ENCODE measurements around the gene HABP4.

Gene HABP4

DNA sequence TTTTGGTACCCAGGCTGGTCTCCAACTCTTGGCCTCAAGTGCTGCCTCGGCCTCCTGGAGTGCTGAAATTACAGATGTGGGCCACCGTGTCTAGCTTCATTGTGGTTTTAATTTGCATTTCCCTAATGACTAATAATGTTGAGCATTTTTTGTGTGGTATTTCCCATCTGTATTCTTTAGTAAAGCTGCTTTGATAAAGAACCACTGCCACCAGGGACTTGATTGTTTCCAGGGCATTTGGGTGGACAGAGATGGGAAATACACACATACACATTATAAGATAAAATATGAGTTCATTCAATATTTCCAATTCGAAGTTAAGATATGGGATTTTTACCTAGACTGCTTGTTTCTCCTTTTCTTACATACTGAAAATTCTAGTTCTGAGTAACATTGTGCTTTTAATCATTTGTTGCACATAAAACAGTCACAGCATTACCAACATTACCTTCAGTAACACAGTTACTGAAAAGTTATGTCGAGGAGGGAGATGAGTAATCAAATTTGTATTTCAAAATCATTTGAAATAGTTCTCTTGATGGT is 28.9 kb downstream of the HABP4 start:
- no peak for DNase-seq

DNA sequence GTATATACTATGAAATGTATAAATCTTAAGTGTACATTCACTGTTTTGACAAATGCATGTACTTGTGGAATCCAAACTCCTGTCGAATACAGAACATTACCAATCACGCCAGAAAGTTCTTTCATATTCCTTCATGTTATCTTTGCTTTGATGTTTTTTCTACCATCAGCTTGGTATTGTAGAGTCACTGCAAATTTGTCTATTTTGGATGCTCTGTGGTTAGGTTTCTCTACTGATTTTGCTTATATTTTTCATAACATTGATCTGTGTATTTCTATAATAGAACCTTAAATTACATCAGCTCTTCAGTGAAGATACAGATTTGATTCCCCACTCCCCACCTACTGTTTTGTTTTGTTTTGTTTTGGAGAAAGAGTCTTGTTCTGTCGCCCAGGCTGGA is 30.8 kb downstream of the HABP4 start:
- DNase-seq = no peak

DNA sequence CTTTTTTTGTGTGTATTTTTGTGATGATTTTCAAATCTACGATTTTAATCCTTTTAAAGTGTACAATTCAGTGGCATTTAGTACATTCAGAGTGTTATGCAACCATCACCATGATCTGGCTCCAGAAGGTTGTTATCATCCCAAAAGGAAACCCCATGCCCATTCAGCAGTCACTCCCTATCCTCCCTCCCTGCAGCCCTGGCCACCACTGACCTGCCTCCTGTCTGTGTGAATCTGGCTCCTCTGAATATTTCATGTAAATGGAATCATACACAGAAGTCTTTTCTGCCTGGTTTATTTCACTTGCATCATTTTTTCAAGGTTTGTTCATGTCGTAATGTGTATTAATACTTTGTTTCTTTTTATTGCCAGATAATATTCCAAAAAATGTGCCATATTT is 32.5 kb downstream of the HABP4 start:
- no peak for DNase-seq

DNA sequence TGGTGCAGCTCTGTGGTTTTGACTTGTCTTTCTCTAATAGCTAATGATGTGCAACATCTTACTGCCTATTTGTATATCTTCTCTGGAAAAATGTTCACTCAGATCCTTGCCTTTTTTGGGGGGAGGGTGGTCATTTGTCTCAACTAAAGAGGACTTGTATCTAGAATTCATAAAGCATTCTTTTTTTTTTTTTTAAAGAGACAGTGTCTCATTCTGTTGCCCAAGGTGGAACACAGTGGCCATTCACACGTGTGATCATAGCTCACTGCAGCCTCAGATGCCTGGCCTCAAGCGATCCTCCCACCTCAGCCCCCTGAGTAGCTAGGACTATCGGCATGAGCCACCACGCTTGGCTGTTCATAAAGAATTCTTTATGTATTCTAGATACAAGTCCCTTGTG is 33.2 kb downstream of the HABP4 start:
- no peak for DNase-seq

DNA sequence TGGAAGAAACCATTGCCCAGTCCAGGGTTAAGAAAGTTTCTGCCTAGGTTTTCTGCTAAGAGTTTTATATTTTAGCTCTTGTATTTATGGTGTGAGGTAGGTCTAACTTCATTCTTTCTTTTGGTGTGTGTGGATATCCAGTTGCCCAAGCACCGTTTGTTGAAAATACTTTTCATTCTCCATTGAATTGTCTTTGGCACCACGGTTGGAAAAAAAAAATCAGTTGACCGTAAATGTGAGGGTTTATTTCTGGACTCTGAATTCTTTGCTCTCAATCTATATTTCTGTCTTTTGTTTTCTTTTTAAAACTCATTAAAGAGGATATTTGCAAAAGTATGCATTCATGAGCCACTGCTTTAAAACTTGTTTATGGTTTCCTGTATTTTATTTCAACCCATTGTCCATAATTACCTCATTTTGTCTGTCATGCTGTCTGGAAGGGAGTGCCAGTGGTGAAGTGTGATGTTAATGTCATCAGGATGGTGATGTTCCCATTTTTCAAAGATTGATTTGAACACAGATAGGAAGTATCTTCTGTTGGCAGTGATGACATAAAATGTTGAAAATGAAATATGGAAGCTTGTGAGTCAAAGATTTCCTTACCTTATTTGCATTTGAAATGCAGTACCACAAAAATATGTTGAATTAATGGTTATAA is 33.9 kb downstream of the HABP4 start:
- no peak for DNase-seq

DNA sequence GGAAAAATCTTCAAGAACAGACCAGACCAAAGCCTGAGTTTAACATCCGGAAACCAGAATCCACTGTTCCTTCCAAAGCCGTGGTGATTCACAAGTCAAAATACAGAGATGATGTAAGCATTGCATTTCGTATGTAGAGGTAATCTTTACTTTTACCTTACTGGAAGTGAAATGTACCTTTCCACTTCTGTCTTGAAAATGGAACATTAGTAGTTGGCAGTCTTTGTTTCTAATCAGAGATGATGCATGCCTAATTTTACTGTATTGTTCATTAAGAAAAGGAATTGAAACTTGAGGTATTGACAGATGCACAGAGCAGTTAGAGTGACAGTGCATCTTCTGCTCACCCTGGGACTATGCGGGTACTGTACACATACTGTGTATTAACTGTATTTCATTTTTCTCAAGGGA is 34.6 kb downstream of the HABP4 start:
- DNase-seq = no peak

DNA sequence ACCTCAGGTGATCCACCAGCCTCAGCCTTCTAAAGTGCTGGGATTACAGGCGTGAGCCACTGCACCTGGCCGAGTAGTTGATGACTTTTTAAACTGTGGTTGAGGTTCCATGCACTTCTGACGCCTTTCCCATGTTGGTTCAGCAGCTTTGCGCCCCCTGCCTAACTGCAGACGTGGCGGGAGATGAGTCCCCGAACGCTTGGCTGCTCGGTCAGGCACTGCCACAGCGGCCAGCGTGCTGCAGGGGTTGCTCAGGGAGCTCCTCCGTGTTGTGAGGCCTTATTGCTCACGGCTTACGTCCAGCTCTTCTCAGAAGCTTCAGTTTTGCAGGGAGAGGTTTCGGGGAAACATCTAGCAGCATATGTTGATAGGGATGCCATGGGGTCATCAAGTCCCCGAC is 35.3 kb downstream of the HABP4 start:
- DNase-seq = no peak

DNA sequence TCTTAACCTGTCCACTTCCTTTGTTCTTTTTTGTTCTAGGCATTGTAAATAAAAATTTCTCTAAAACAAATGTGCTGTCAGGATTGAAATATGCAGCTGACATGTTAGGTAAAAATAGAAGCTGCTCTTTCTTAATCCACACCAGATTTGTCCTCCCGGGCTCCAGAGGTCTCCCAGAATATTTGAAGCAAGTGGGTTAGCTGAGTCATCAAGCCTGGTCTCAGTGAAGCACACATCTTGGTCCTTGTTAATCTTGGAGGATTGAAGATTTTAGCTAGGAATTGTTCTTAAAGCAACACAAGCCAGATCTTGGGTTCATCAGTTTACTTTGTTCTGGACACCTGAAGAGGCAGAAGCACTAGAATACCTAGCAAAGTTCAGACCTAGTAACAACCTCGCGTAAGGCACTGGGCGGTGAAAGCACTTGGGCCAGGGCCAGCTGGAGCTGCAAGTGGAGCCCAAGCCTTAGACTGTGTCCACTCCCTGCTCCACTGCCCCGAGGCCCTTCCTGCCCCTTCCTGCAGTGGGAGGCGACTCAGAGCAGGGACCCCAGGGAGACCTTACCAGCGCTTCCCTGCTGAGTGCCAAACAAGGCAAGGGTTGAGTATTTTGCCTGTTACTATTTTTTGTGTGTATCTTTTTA is 36.5 kb downstream of the HABP4 start:
- no peak for DNase-seq

DNA sequence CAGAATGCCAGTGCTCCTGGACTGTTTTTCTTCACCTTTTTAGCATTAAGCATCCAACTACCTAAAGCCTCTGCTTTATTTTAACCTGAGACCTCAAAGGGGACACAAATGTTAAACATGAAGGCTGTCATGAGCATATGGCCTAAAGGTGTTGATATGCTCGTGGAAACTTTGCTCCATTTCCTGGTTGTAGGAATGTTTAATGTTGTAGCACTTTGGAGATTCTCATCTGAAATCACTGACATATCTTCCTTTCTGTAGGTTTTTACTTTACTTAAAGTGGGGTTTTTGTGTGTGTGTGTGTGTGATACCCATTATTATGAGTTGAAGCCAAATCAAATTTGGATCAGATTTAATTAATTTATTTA is 37.0 kb downstream of the HABP4 start:
- DNase-seq = no peak

DNA sequence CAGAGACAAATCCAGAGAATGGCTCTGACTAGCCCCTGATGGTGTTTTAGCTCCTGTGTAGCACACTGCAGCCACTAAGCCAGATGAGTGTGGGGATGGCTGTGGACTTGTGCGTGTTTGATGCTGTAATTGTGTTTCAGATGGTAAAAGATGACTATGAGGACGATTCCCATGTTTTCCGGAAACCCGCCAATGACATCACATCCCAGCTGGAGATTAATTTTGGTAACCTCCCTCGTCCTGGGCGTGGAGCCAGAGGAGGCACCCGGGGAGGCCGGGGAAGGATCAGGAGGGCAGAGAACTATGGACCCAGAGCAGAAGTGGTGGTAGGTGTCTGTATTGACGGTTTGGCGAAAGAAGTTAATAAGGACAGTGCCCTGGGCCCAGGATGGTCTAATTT is 38.0 kb downstream of the HABP4 start:
- no peak for DNase-seq

DNA sequence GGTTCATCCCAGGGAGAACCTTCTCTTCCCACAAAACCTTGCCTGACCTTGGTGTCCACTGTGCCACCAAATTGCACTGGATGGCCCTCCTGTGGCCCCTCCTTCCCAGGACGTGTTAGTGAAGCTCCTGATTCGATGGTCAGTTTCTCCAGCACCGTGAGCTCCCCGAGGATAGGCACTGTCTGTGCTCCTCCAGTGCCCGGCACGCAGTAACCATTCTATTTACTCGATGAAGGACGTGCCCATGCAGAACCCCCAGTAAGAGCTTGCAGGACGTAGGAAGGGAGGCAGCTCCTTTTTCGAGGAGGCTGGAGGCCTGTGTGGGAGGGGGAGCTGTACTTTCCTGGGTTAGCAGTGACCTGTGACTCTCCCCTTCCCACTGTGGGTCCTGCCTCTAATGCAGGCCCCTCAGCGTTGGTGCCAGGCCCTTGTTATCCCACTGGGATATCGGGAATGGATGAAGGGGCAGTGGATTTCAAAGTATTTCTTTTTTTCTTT is 39.6 kb downstream of the HABP4 start:
- DNase-seq = no peak

DNA sequence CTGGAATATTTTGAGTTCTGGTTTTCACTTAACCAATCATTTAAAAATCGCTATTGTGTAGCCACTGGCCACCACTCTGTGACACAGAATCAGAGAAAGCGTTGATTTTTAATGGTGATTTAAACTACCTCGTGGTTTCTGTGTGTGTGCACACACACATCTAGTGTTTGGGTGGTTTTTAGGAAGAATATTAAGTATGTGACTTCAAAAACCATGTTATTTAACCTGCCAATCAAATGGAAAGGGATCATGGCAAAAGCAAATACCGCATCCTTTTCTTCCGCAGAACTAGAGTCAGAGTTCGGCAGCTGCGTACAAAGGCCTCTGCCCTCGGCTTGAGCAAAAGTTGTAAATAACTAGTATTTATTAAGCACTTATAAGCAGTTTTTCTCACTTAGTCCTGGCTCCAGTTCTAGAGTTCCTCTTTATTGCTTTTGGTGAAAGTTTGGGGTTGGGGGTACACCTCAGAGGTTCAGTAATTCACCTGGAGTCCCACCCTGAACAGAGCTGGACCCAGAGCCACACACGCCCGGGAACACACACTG is 40.6 kb downstream of the HABP4 start:
- no peak for DNase-seq

DNA sequence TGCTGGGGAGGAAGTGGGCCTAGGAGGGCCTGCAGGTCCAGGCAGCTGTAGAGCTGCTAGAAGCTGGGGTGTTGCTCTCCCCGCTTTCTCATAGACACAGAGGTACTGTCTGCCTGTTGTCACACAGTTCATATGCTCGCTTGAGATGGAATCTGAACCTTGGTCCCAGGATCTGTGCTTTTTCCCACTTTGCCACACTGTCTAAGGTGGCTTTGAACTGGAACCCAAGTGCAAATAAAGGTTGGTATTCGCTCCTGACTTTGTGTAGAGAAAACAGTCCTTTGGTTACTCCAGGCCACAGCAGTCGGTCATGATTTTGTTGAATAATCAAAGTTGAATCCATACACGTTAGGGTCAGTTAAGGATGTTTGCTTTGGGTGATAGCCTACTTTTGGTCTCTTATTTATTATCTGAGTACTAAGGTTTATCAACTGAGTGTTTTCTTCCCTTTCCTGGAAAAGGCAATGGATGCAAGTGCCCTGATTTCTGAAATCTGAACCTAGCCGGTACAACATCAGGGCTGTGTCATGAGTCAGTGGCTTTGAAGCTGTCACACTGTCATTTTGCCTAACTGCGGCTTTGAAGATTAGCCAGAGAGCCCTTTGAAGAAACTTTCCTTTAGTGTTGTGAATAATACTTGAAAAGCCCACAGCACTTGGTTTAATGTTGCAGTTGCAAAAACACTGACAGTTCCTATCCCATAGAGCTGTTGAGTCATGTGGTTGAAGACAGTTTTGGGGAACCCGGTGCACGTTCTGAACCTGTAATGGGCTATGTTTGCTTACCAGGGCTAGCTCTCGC is 41.3 kb downstream of the HABP4 start:
- no peak for DNase-seq

DNA sequence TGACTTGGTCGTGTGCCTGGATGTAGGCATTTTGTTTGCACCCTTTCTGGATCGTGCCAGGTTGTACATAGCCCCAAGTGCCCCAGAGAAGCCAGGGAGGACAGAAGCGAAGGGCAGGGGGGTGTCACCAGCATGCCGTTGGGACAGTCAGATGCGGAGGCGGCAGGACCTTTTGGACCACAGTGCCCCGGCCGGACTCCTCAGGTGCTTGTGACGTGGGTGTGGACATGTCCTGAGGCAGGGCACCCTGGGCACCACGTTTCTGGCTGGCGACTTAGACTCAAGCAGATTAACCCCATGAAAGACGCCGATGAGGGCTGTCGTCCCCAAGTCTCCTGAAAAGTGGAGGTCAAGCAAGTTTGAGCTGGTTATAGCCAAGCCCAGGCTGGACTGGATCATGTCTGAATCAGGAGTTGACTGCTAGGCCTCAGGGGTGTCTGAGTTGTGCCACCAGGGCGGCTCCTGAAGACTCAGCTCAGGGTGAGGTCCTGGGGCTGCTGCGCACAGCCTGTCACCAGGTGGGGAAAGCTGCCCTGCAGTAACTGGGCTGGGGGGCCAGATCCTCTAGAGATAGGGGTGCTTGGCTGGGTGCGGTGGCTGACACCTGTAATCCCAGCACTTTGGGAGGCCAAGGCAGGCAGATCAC is 42.0 kb downstream of the HABP4 start:
- no peak for DNase-seq

DNA sequence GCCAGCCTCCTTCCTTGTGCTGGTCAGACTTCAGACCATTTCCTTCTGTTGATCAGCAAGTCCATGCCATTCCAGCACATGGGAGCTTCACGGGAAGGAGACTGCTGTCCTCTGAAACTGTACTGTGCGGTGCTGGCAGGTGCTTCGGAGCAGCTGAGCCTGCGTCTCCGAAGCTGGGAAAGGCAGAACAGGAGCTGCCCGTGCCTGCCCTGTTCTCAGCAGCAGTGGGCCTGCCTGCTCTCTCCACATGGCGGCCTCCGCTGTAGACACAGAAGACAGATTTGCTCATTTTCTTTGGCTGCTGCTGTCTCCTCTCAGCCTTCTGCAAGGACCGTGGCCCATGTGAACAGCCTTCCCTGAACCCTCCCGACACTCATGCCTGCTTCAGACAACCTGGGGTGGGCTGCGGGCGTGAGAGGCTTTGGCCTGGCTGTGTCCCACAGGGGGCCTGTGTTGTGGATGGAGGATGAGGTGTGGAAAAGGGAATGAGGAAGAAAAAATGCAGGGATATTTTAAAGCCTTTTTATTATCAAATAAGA is 43.1 kb downstream of the HABP4 start:
- no peak for DNase-seq

DNA sequence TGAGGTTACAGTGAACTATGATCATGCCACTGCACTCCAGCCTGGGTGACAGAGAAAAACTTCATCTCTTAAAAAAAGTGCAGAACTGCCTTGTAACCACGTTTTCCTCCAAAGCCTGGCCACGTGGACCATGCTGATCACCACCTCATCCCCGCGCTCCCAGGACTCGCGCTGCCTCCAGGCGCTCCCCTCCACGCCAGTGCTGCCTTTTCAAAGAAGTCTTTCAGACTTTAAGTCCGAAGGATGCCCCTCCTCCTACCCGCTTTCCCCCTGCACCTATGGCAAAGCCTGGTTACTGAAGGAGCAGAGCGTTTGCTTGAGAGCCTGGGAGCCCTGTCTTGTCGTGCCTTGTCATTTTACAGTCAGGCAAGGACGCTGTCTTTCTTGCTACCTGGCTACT is 43.8 kb downstream of the HABP4 start:
- DNase-seq = no peak

DNA sequence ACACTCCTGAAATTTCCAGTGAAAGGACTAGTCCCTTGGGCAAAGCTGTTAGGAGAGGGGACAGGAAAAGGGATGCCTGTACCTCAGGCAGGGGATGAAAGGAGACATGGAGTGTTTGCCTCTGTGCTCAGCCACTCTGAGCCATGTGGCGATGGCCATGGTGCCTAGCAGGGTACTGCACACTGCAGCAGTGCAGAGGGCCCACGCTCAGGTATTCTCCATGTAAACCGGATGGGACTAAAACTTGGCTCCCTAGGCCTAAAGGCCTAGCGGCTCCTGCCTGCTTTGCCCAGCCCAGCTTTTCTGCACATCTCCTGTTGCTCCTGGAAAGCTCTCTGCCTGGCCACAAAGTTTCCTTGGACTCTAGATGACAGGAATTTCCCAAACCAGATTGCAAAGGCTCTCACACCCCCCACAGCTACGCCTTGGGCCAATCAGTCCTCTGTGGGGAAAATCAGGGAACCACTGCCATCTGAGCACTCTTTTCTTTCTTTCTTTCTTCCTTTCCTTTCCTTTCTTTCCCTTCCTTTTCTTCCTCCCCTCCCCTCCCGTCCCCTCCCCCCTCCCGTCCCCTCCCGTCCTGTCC is 44.3 kb downstream of the HABP4 start:
- no peak for DNase-seq

DNA sequence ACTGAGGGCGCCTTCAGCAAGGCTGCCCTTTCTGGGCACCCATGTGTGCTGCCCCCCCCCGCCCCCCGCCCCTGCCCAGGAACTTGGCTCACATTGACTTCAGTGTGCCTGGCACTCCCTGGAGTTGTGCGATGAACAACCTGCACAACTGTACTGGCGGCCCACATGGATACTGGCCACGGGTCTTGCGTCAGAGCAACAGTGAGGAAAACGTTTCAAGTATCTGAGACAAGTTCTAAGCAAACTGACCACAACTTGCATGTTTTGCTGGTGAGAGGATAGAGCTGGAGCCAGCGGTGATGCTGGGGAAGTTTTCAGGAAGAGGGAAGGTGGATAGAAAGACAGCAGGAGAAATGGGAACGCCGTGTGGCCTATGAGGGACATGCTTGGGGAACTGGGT is 45.4 kb downstream of the HABP4 start:
- DNase-seq = no peak

DNA sequence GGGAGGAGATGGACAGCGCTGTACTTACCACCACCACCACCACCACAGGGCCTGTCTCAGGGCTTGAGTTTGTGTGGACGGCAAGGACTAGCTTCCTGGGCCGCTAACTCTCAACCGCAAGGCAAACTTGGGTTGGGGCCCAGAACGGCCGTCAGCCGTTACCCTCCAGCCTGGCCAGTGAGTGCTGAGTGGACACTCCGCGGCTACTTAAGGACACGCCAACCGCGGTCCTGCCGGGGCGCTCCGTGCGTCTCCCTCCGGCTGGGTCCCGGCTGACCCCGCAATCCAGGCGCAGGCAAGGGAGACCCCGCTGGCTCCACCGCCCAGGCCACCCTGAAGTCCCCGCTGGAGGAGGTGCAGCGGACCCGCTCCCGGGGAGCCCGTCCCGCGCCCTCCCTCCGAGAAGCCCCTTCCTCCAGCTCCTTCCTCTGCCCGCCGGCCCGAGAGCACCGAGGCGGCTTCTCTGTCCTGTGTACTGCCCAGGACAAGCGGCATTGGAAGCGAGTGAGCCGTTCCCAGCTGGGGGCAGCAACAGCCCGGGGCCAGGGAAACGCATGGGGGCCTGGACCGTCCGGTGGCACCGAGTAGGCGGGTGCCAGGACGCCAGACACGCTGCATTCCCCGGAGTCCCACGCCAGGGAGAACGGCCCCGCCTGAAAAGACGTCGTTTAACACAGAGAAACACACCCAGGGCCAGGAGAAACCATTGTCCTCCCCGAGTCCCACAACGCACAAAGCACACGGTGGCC is 46.6 kb downstream of the HABP4 start:
- DNase-seq = no peak

DNA sequence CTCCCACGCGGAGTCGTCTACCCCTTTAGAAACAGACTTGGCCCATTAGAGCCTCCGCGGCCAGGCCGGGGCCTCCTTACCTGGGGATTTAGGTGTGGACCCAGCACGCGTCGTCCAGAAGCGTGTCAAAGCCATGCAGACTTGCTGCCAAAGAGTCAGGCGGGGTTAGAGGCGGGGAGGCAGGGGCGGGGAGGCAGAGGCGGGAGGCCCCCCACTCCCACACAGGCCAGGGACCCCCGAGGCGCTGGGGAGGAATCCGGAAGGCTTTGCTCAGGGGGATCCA is 47.1 kb downstream of the HABP4 start:
- DNase-seq = no peak

DNA sequence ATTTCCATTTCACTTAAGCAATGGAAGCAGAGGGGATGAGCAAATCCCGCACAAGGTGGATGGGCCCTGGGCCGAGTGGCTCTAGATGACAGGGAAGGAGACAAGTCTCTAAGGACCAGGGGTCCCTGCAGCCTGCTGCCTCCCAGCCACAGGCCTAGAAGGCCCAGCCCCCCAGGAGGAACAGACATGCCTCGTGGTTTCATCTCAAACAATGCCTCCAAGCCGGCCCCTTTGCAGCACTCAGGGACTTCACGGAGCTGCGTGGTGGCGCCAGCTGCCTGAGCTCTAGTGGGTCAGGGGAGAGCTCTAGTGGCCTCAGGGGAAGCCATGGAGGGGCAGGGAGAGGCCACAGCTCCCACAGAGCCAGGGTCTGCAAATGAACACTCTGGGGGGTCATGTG is 48.8 kb downstream of the HABP4 start:
- no peak for DNase-seq

DNA sequence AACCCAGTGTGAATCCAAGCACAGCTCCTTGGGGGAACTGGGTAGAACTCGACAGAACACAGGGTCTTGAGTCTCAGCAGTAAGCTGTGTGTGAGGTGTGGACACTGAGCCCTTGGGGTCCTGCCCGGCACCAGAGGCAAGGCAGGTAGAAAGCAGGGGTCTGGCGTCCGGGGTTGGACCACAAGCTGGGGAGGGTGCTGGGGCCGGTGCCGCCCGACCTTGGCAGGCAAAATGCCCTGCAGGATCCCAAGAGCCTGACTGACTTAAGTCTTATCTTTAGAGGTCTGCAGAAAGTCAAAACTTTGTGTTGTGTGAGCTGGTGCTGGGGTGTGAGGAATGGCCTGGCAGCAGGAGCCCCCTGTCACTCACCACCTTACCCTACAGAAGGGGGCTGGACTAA is 49.3 kb downstream of the HABP4 start:
- no peak for DNase-seq

Data from activated T-cell treated with anti-CD3 and anti-CD28 coated beads for 4 hours (primary cell).